Fibroblast of pulmonary artery (primary cell): ENCODE results near the gene CELSR2.

Experiments
- DNase-seq: peaks from one replicate; pipeline ENCODE4 v3.0.0-alpha.2; 2010; ENCODE audit warnings: low read depth
- H3K4me3 ChIP-seq: replicated peaks from 2 replicates; pipeline ENCODE4 v1.5.1; 2011; ENCODE audit warnings: low read depth, mild to moderate bottlenecking, control low read depth, low read length, moderate library complexity
- CTCF ChIP-seq: IDR thresholded peaks from 2 replicates; pipeline ENCODE4 v1.5.1; 2011; ENCODE audit warnings: mild to moderate bottlenecking, control low read depth, low read length, inconsistent platforms; ENCODE audit errors: missing control alignments

Gene CELSR2

DNA sequence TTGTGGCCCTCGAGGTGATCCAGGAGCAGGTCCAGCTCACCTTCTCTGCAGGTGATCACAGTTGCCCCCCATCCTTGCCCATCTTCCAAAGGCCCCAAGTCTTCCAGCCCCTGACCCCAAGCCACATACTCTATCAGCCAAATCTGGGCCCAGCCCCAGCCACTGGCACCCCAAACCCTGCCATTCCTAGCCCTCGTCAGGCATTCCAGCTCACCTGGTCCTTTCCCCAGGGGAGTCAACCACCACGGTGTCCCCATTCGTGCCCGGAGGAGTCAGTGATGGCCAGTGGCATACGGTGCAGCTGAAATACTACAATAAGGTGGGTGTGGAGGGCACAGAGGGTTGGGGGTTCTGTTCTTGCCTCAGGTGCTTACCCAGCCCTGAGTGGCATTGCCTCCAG lies 12.2 kb downstream of the CELSR2 start:
- no peak for DNase-seq
- no peak for TF ChIP-seq CTCF
- H3K4me3 ChIP-seq, result no peak overlapping the region

- no peak for TF ChIP-seq CTCF
- no peak overlapping the region for H3K4me3 ChIP-seq
- no peak for DNase-seq
Observed at GRCh38 chr1:109262231-109263055, 13.1 kb downstream of the CELSR2 start.

DNA sequence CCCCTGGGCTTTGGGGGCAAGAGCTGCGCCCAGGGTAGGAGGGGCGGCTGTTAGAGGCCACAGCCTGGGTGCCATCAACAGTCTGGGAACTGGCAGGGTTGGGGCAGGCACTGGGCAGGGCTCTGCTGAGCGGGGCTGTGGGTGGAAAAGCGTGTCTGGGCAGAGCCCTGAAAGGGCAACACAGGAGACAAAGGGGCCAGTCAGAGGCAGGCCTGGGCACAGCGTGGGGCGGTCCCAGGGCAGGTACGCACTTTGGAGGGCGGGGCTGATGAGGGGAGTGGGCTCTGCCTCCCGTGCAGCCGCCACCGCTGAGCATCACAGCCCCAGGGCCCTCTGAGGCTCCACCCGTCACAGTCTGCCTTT lies 13.9 kb downstream of the CELSR2 start:
- TF ChIP-seq CTCF, result no peak
- H3K4me3 ChIP-seq, result no peak overlapping the region
- no peak for DNase-seq

DNA sequence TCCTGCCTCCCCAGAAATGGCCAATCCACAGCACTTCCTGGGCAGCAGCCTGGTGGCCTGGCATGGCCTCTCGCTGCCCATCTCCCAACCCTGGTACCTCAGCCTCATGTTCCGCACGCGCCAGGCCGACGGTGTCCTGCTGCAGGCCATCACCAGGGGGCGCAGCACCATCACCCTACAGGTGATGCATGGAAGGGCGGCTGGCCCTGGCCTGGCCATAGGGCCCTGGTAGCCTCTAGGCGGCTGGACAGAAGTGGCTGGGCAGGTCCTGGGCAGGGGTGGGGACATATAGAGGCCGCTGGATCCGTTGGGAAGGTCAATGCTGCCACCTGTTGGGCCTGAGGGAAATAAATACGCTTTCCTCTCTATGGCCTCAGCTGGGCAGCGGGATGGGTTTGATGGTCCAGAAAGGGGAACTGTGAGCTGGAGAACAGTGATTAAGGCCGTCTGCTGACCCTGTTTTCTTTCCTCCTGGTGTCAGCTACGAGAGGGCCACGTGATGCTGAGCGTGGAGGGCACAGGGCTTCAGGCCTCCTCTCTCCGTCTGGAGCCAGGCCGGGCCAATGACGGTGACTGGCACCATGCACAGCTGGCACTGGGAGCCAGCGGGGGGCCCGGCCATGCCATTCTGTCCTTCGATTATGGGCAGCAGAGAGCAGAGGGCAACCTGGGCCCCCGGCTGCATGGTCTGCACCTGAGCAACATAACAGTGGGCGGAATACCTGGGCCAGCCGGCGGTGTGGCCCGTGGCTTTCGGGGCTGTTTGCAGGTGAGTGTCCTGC lies 14.4 kb downstream of the CELSR2 start:
- H3K4me3 ChIP-seq, result no peak overlapping the region
- TF ChIP-seq CTCF, result peak; percentile 98
- DNase-seq, result peak; percentile 85

GRCh38 chr1:109264379-109264755 lies 15.0 kb downstream of the CELSR2 start:
- no peak overlapping the region for H3K4me3 ChIP-seq
- no peak for TF ChIP-seq CTCF
- no peak for DNase-seq

- TF ChIP-seq CTCF, result no peak
- no peak for DNase-seq
- H3K4me3 ChIP-seq, result no peak overlapping the region
Observed at GRCh38 chr1:109265016-109265415, 15.7 kb downstream of the CELSR2 start.
